ENCODE results near the gene SMIM20.

GRCh38 chr4:25911356-25911755, 2.7 kb upstream of the SMIM20 start:
- TF ChIP-seq TAF1 (IDR thresholded peaks at IDR 0.05; ENCODE audit: borderline replicate concordance, insufficient read depth, low read length), result no peak
- TF ChIP-seq POLR2AphosphoS5 (IDR thresholded peaks at IDR 0.05; ENCODE audit: low read depth, low read length), result no peak
- no peak for TF ChIP-seq FOXP2 (optimal IDR thresholded peaks at IDR 0.05; ENCODE audit: borderline replicate concordance, extremely low read depth, extremely low read length, insufficient read depth)
